Glutamatergic neuron (in vitro differentiated cells): ENCODE measurements around the gene AUTS2. TPM values are rescaled to one million over a fixed set of nuclear protein-coding genes. Genes with fewer than 3 reads are reported as not detected.

Experiments
- DNase-seq: peaks from one replicate; pipeline ENCODE4 v3.0.0; 2022
- H3K27ac Mint-ChIP-seq: one replicate; pipeline ENCODE4 v1.8.0; 2020; ENCODE audit warnings: mild to moderate bottlenecking, mixed read lengths, inconsistent platforms; ENCODE audit not compliant: unreplicated experiment
- H3K27me3 Mint-ChIP-seq: one replicate; pipeline ENCODE4 v1.8.0; 2020; ENCODE audit warnings: mild to moderate bottlenecking, moderate library complexity, mixed read lengths, inconsistent platforms; ENCODE audit not compliant: unreplicated experiment
- H3K36me3 Mint-ChIP-seq: one replicate; pipeline ENCODE4 v1.8.0; 2020; ENCODE audit warnings: mild to moderate bottlenecking, mixed read lengths, inconsistent platforms; ENCODE audit not compliant: unreplicated experiment
- H3K4me1 Mint-ChIP-seq: one replicate; pipeline ENCODE4 v1.8.0; 2020; ENCODE audit warnings: mild to moderate bottlenecking, low read depth, mixed read lengths, inconsistent platforms; ENCODE audit not compliant: unreplicated experiment
- H3K4me3 Mint-ChIP-seq: one replicate; pipeline ENCODE4 v1.8.0; 2020; ENCODE audit warnings: mild to moderate bottlenecking, mixed read lengths, inconsistent platforms; ENCODE audit not compliant: unreplicated experiment
- H3K9me3 Mint-ChIP-seq: one replicate; pipeline ENCODE4 v1.8.0; 2020; ENCODE audit warnings: mild to moderate bottlenecking, moderate library complexity, mixed read lengths, inconsistent platforms; ENCODE audit not compliant: unreplicated experiment
- total RNA-seq: library from RNA; stranded (reverse); fragmentation: NEBNext Ultra II Directional; extraction: Animal tissue kit (Norgen Biotek cat#: 25700); gene quantifications from one replicate; pipeline ENCODE4 v1.2.1, GENCODE V29; 2021; ENCODE audit not compliant: unreplicated experiment
- TF ChIP-seq, protein P1 (sequence below): fragments of 200-600 bp; sonication (generic); IDR thresholded peaks from one replicate; pipeline ENCODE4 v1.5.0; 2021; ENCODE audit not compliant: partially characterized antibody, unreplicated experiment

The AUTS2 gene
- total RNA-seq, 1 donor from 2014 or later: 300 TPM

GRCh38 chr7:70143075-70144044 is 545.1 kb downstream of the AUTS2 start:
- H3K27ac Mint-ChIP-seq: no peak overlapping the region
- H3K4me1 Mint-ChIP-seq: peaks cover 6% of the 10 kb centered on the region
- TF ChIP-seq, protein P1, sequence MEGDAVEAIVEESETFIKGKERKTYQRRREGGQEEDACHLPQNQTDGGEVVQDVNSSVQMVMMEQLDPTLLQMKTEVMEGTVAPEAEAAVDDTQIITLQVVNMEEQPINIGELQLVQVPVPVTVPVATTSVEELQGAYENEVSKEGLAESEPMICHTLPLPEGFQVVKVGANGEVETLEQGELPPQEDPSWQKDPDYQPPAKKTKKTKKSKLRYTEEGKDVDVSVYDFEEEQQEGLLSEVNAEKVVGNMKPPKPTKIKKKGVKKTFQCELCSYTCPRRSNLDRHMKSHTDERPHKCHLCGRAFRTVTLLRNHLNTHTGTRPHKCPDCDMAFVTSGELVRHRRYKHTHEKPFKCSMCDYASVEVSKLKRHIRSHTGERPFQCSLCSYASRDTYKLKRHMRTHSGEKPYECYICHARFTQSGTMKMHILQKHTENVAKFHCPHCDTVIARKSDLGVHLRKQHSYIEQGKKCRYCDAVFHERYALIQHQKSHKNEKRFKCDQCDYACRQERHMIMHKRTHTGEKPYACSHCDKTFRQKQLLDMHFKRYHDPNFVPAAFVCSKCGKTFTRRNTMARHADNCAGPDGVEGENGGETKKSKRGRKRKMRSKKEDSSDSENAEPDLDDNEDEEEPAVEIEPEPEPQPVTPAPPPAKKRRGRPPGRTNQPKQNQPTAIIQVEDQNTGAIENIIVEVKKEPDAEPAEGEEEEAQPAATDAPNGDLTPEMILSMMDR: no peak
- no peak overlapping the region for H3K4me3 Mint-ChIP-seq
- H3K27me3 Mint-ChIP-seq: no peaks in the 10 kb centered on the region
- H3K9me3 Mint-ChIP-seq: no peaks in the 10 kb centered on the region
- no peaks in the 10 kb centered on the region for H3K36me3 Mint-ChIP-seq
- DNase-seq: no peak

DNA sequence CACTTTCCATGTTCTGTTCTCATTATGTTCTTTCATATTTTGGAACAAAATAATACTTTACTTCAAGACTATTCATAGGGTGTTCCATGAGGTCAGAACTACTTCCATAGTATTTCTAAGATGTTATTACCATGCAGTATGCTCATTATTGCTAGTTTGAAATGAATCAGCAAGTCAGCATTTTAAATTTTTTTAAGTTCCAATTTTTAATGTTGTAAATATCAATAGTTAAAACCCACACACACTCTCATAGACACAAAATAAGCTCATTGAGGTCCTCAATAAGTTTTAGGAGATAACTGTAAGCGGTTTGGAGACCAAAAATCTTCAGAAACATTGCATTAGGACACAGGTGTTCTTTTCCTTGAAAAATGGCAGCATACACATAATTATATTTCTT is 550.7 kb downstream of the AUTS2 start:
- H3K36me3 Mint-ChIP-seq: peaks cover 9% of the 10 kb centered on the region
- peaks cover under 1% of the 10 kb centered on the region for H3K4me1 Mint-ChIP-seq
- no peaks in the 10 kb centered on the region for H3K27me3 Mint-ChIP-seq
- no peak for DNase-seq
- no peaks in the 10 kb centered on the region for H3K9me3 Mint-ChIP-seq
- no peak overlapping the region for H3K27ac Mint-ChIP-seq
- TF ChIP-seq, protein P1: no peak
- no peak overlapping the region for H3K4me3 Mint-ChIP-seq

DNA sequence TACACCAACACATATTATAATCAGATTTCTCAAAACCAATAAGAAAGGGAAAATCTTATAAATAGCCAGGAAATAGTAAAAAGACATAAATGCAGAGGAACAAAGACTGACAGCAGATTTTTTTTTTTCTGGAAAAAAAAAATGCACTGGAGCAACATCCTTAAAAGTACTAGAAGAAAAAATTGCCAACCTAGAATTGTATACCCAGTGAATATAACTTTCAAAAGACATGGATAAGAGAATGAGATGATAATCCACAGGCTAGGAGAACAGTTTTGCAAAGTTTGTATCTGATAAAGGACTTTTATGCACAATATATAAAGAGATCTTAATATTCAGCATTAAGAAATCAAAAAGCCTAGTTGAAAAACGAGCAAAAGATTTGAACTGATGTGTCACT is 554.0 kb downstream of the AUTS2 start:
- Mint-ChIP-seq H3K27me3 (no peaks in the 10 kb centered on the region), H3K27ac (no peak overlapping the region), H3K4me3 (no peak overlapping the region), H3K36me3 (peaks cover 9% of the 10 kb centered on the region), H3K4me1 (peaks cover 12% of the 10 kb centered on the region), H3K9me3 (no peaks in the 10 kb centered on the region)
- TF ChIP-seq, protein P1: no peak
- DNase-seq: no peak

DNA sequence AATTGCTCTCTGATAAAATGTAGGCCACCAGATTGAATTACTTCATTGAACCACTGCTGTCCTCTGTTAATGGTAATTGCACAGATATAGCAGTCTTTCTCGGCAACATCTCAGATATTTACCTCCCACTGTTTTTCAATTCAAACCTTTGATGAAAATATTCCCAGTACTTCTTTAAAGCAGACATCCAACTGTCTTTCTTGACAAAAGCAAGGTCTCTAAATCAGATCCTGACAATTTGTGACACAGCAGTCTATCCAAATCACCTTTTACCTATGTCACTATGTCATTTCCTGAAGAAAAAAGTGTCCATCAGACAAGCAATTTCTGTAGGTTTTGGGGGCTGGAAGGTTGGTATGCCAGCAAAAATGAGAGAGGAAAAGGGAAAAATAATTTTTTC is 555.7 kb downstream of the AUTS2 start:
- no peaks in the 10 kb centered on the region for H3K9me3 Mint-ChIP-seq
- DNase-seq: no peak
- peaks cover 12% of the 10 kb centered on the region for H3K4me1 Mint-ChIP-seq
- TF ChIP-seq, protein P1: no peak
- H3K36me3 Mint-ChIP-seq: peaks cover 9% of the 10 kb centered on the region
- no peak overlapping the region for H3K4me3 Mint-ChIP-seq
- H3K27me3 Mint-ChIP-seq: no peaks in the 10 kb centered on the region
- no peak overlapping the region for H3K27ac Mint-ChIP-seq
